ENCODE data around the gene DPY19L1. TPM values are rescaled to one million over a fixed set of nuclear protein-coding genes. Genes with fewer than 3 reads are reported as not detected.

DPY19L1 gene
- total and polyA plus RNA-seq, 3 donors from 2014 or later: 40.2 to 63.8 (median 53.4) TPM

- TF ChIP-seq CTCF (IDR thresholded peaks at IDR 0.05) (no peak), POLR2A (IDR thresholded peaks at IDR 0.05) (no peak)
- no peak for DNase-seq
- 95 to 100% methylated on average over 1 of the region's 1 CpG for WGBS, 2 donors
- Histone ChIP-seq H3K27ac (no peak overlapping the region), H3K36me3 (ENCODE audit: low read depth, missing control alignments) (no peaks in the 10 kb centered on the region), H3K27me3 (no peaks in the 10 kb centered on the region), H3K9me3 (no peaks in the 10 kb centered on the region), H3K4me1 (no peaks in the 10 kb centered on the region), H3K4me3 (no peak overlapping the region)
- intact Hi-C loops (cut with DNase I; ENCODE audit: low total_unique reads): no loop called here
These were observed 21.9 kb downstream of the DPY19L1 start for GRCh38 chr7:35015346-35015859.

- Histone ChIP-seq H3K27me3 (no peaks in the 10 kb centered on the region), H3K4me1 (no peaks in the 10 kb centered on the region), H3K4me3 (no peak overlapping the region), H3K27ac (no peak overlapping the region), H3K9me3 (no peaks in the 10 kb centered on the region), H3K36me3 (ENCODE audit: low read depth, missing control alignments) (no peaks in the 10 kb centered on the region)
- intact Hi-C loops (cut with DNase I; ENCODE audit: low total_unique reads): no loop called here
- TF ChIP-seq CTCF (IDR thresholded peaks at IDR 0.05) (no peak), POLR2A (IDR thresholded peaks at IDR 0.05) (no peak)
- no peak for DNase-seq
- WGBS, 2 donors: 91 to 96% methylated on average over 3 of the region's 3 CpGs
These were observed 25.1 kb downstream of the DPY19L1 start for GRCh38 chr7:35012160-35012559.

GRCh38 chr7:35011085-35011484, 26.2 kb downstream of the DPY19L1 start:
- TF ChIP-seq POLR2A (IDR thresholded peaks at IDR 0.05) (no peak), CTCF (IDR thresholded peaks at IDR 0.05) (no peak)
- 95 to 96% methylated on average over 3 of the region's 3 CpGs for WGBS, 2 donors

GRCh38 chr7:35007768-35008167, 29.5 kb downstream of the DPY19L1 start:
- Histone ChIP-seq H3K9me3 (no peaks in the 10 kb centered on the region), H3K4me3 (no peak overlapping the region), H3K27me3 (no peaks in the 10 kb centered on the region), H3K27ac (no peak overlapping the region), H3K36me3 (ENCODE audit: low read depth, missing control alignments) (no peaks in the 10 kb centered on the region), H3K4me1 (no peaks in the 10 kb centered on the region)
- no peak for DNase-seq
- intact Hi-C loops (cut with DNase I; ENCODE audit: low total_unique reads): no loop called here
- TF ChIP-seq CTCF (IDR thresholded peaks at IDR 0.05) (no peak), POLR2A (IDR thresholded peaks at IDR 0.05) (no peak)

More at GRCh38 chr7:35011085-35011484, 26.2 kb downstream of the DPY19L1 start:
- no peak for DNase-seq
- no peak overlapping the region for H3K4me3 ChIP-seq
- H3K27me3 ChIP-seq: no peaks in the 10 kb centered on the region
- H3K4me1 ChIP-seq: no peaks in the 10 kb centered on the region
- H3K9me3 ChIP-seq: no peaks in the 10 kb centered on the region
- intact Hi-C loops (cut with DNase I; ENCODE audit: low total_unique reads): no loop called here
- no peak overlapping the region for H3K27ac ChIP-seq
- H3K36me3 ChIP-seq (ENCODE audit: low read depth, missing control alignments): no peaks in the 10 kb centered on the region

- TF ChIP-seq POLR2A (IDR thresholded peaks at IDR 0.05): no peak
- TF ChIP-seq CTCF (IDR thresholded peaks at IDR 0.05): no peak
- DNase-seq: no peak
- no peak overlapping the region for H3K4me3 ChIP-seq
- H3K9me3 ChIP-seq: no peaks in the 10 kb centered on the region
- 88 to 92% methylated on average over 1 of the region's 1 CpG for WGBS, 2 donors
- H3K27me3 ChIP-seq: no peaks in the 10 kb centered on the region
- H3K4me1 ChIP-seq: no peaks in the 10 kb centered on the region
- intact Hi-C loops (cut with DNase I; ENCODE audit: low total_unique reads): no loop called here
- no peaks in the 10 kb centered on the region for H3K36me3 ChIP-seq (ENCODE audit: low read depth, missing control alignments)
- H3K27ac ChIP-seq: no peak overlapping the region
These were observed 32.7 kb downstream of the DPY19L1 start for GRCh38 chr7:35004531-35005095.
